ENCODE results near the gene NTN5.

NTN5 gene

GRCh38 chr19:48638831-48639381 is 33.9 kb downstream of the NTN5 start:
- Histone ChIP-seq H3K36me3 (ENCODE audit: insufficient read depth, low read length) (no peaks in the 10 kb centered on the region), H3K9me3 (ENCODE audit: low read length) (no peaks in the 10 kb centered on the region), H3K4me1 (ENCODE audit: insufficient read depth, low read length, severe bottlenecking) (peaks cover 41% of the 10 kb centered on the region), H3F3A (ENCODE audit: insufficient read depth, low read length) (0 out of 2 replicates have a peak, but pooled peaks cover 5% of the 10 kb centered on the region), H3K9ac (ENCODE audit: low read length) (peak overlapping the region; percentile 73; the same call in 1 of the 2 replicates), H2AFZ (ENCODE audit: low read length) (no peak overlapping the region), H3K4me2 (ENCODE audit: low read length) (peak overlapping the region; percentile 80), H3K27ac (ENCODE audit: low read depth, low read length, poor library complexity, severe bottlenecking) (peak overlapping the region; percentile 96), H3K27me3 (ENCODE audit: insufficient read depth, low read length) (no peaks in the 10 kb centered on the region), H3K79me2 (ENCODE audit: insufficient read depth, low read length) (no peaks in the 10 kb centered on the region), H4K20me1 (ENCODE audit: insufficient read depth, low read length) (no peaks in the 10 kb centered on the region), H3K4me3 (ENCODE audit: low read depth, low read length, poor library complexity, severe bottlenecking) (peak overlapping the region; percentile 63), H3K9me2 (ENCODE audit: low read depth, low read length) (no peaks in the 10 kb centered on the region)
- TF ChIP-seq, protein P1, sequence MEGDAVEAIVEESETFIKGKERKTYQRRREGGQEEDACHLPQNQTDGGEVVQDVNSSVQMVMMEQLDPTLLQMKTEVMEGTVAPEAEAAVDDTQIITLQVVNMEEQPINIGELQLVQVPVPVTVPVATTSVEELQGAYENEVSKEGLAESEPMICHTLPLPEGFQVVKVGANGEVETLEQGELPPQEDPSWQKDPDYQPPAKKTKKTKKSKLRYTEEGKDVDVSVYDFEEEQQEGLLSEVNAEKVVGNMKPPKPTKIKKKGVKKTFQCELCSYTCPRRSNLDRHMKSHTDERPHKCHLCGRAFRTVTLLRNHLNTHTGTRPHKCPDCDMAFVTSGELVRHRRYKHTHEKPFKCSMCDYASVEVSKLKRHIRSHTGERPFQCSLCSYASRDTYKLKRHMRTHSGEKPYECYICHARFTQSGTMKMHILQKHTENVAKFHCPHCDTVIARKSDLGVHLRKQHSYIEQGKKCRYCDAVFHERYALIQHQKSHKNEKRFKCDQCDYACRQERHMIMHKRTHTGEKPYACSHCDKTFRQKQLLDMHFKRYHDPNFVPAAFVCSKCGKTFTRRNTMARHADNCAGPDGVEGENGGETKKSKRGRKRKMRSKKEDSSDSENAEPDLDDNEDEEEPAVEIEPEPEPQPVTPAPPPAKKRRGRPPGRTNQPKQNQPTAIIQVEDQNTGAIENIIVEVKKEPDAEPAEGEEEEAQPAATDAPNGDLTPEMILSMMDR (IDR thresholded peaks at IDR 0.05; ENCODE audit: low read length): no peak
- no peak for TF ChIP-seq EZH2 (IDR thresholded peaks at IDR 0.05; ENCODE audit: borderline replicate concordance, low read length)

DNA sequence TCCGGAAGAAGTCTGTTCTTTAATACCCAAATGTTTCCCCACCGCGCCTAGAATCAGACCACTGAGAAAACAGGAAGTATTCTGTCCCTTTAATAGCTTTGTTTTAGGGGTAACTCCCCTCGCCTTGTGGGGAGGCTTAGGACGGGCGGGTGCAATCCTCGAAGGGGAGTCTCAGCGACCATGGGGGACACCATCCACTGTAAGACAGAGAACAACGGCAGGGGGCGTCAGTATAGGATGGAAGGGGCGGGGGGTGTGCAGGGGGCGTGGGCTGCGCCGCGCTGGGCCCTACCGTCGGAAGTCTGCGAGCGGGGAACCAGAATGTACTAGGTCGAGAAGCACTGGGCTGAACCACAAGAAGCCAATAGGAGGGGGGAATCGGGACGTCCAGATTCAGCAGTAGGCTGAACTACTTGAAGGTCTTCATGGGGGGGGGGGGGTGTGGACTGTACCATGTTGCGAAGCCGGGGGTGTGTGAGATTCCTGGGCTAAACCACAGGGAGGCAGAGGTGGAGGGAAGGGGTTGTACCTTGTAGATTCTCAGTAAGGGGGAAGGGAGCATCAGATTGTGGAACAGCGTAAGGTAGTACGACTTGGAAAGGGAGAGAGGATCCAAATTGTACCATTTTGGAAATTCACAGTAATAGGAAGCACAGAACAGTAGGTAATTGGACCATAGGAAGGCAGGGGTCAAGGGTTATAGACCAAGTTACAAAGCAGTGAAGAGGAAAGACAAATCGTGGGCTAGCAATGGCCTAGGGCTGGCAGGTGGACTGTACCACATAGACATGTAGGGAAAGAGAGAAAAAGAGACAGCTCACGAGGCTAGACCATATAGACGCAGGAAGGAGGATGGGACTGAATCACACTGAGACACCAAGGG is 34.6 kb downstream of the NTN5 start:
- 0 out of 2 replicates have a peak overlapping the region, but pooled peaks have one; percentile 32 for H2AFZ ChIP-seq (ENCODE audit: low read length)
- H3K4me1 ChIP-seq (ENCODE audit: insufficient read depth, low read length, severe bottlenecking): peaks cover 48% of the 10 kb centered on the region
- TF ChIP-seq, protein P1 (IDR thresholded peaks at IDR 0.05; ENCODE audit: low read length): peak; percentile 34; the same call in 1 of the 2 replicates
- TF ChIP-seq EZH2 (IDR thresholded peaks at IDR 0.05; ENCODE audit: borderline replicate concordance, low read length): no peak

GRCh38 chr19:48637449-48637947 is 35.3 kb downstream of the NTN5 start:
- Histone ChIP-seq H3K36me3 (ENCODE audit: insufficient read depth, low read length) (no peaks in the 10 kb centered on the region), H3K27me3 (ENCODE audit: insufficient read depth, low read length) (no peaks in the 10 kb centered on the region), H3K9me3 (ENCODE audit: low read length) (no peaks in the 10 kb centered on the region), H4K20me1 (ENCODE audit: insufficient read depth, low read length) (no peaks in the 10 kb centered on the region), H3K79me2 (ENCODE audit: insufficient read depth, low read length) (no peaks in the 10 kb centered on the region), H2AFZ (ENCODE audit: low read length) (no peak overlapping the region), H3K9ac (ENCODE audit: low read length) (peak overlapping the region; percentile 73), H3K4me3 (ENCODE audit: low read depth, low read length, poor library complexity, severe bottlenecking) (peak overlapping the region; percentile 84), H3K9me2 (ENCODE audit: low read depth, low read length) (no peaks in the 10 kb centered on the region), H3F3A (ENCODE audit: insufficient read depth, low read length) (0 out of 2 replicates have a peak, but pooled peaks cover 5% of the 10 kb centered on the region), H3K4me2 (ENCODE audit: low read length) (peak overlapping the region; percentile 93), H3K27ac (ENCODE audit: low read depth, low read length, poor library complexity, severe bottlenecking) (peak overlapping the region; percentile 96), H3K4me1 (ENCODE audit: insufficient read depth, low read length, severe bottlenecking) (peaks cover 53% of the 10 kb centered on the region)
- TF ChIP-seq EZH2 (IDR thresholded peaks at IDR 0.05; ENCODE audit: borderline replicate concordance, low read length): no peak
- TF ChIP-seq, protein P1 (IDR thresholded peaks at IDR 0.05; ENCODE audit: low read length): no peak

More for the DNA sequence above, 34.6 kb downstream of the NTN5 start:
- 0 out of 2 replicates have a peak, but pooled peaks cover 5% of the 10 kb centered on the region for H3F3A ChIP-seq (ENCODE audit: insufficient read depth, low read length)
- H3K27me3 ChIP-seq (ENCODE audit: insufficient read depth, low read length): no peaks in the 10 kb centered on the region
- peak overlapping the region; percentile 63 for H3K4me3 ChIP-seq (ENCODE audit: low read depth, low read length, poor library complexity, severe bottlenecking)
- H3K9ac ChIP-seq (ENCODE audit: low read length): peak overlapping the region; percentile 73
- no peaks in the 10 kb centered on the region for H4K20me1 ChIP-seq (ENCODE audit: insufficient read depth, low read length)
- H3K27ac ChIP-seq (ENCODE audit: low read depth, low read length, poor library complexity, severe bottlenecking): peak overlapping the region; percentile 96
- H3K36me3 ChIP-seq (ENCODE audit: insufficient read depth, low read length): no peaks in the 10 kb centered on the region
- H3K9me2 ChIP-seq (ENCODE audit: low read depth, low read length): no peaks in the 10 kb centered on the region
- no peaks in the 10 kb centered on the region for H3K9me3 ChIP-seq (ENCODE audit: low read length)
- peak overlapping the region; percentile 80 for H3K4me2 ChIP-seq (ENCODE audit: low read length)
- H3K79me2 ChIP-seq (ENCODE audit: insufficient read depth, low read length): no peaks in the 10 kb centered on the region
